Muscle layer of colon (tissue), 2 donors: ENCODE results near the gene EMSY.

Experiments
- H3K27ac ChIP-seq: one replicate; pipeline ENCODE4 v1.7.0; 2013; ENCODE audit warnings: low read depth, mild to moderate bottlenecking, low read length, moderate library complexity
- H3K27me3 ChIP-seq, 2 donors: one replicate each; pipeline ENCODE4 v1.7.0; 2013; ENCODE audit warnings: low read length in 2 of 2, mild to moderate bottlenecking in 2 of 2; ENCODE audit not compliant: insufficient read depth in 2 of 2, control insufficient read depth in 1 of 2
- H3K36me3 ChIP-seq: one replicate; pipeline ENCODE4 v1.7.0; 2013; ENCODE audit warnings: mild to moderate bottlenecking, low read length; ENCODE audit not compliant: insufficient read depth
- H3K4me1 ChIP-seq: one replicate; pipeline ENCODE4 v1.7.0; 2013; ENCODE audit warnings: mild to moderate bottlenecking, low read length; ENCODE audit not compliant: insufficient read depth
- H3K4me3 ChIP-seq, 2 donors: one replicate each; pipeline ENCODE4 v1.7.0; 2013; ENCODE audit warnings: low read length in 2 of 2, low read depth in 1 of 2, mild to moderate bottlenecking in 1 of 2, moderate library complexity in 1 of 2
- H3K9ac ChIP-seq: one replicate; pipeline ENCODE4 v1.7.0; 2013; ENCODE audit warnings: low read length
- H3K9me3 ChIP-seq: one replicate; pipeline ENCODE4 v1.7.0; 2013; ENCODE audit warnings: mild to moderate bottlenecking, low read length
- donor health status: abdominal sarcoma.
- donor health status: Adenocarcinoma of cecum.

Gene EMSY

DNA sequence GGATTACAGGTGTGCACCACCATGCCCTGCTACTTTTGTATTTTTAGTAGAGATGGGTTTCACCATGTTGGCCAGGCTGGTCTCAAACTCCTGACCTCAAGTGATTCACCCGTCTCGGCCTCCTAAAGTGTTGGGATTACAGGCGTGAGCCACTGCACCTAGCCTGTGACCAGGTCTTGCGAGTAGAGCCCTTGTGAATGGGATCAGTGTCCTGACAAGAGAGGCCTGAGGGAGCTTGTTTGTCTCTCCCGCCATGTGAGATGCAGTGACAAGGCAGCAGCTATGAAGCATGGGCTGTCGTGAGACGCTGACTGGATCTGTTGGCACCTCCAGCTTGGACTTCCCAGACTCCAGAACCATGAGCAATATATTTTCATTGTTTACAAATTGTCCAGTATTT, 156.5 kb downstream of the EMSY start:
- Histone ChIP-seq H3K36me3 (no peaks in the 10 kb centered on the region), H3K27ac (no peak overlapping the region), H3K9ac (no peak overlapping the region), H3K4me3 (no peak overlapping the region), H3K4me1 (peaks cover 47% of the 10 kb centered on the region), H3K27me3 (no peaks in the 10 kb centered on the region), H3K9me3 (no peaks in the 10 kb centered on the region)

DNA sequence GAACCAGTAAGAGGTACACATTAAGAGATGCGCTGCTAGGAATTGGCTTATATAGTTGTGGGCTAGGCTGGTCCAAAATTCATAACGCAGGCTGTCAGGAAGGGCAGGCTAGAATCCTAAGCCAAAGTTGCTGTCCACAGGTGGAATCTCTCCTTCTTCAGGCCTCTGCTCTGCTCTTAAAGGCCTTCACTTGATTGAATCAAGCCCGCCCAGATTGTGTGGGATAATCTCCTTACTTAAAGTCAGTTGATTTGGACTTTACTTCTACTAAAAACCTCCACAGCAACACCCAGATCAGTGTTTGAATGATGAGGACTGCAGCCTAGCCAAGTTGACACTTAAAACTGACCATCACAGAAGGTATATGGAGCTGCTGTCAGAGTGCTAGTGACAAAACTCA, 156.9 kb downstream of the EMSY start:
- peaks cover 47% of the 10 kb centered on the region for H3K4me1 ChIP-seq

DNA sequence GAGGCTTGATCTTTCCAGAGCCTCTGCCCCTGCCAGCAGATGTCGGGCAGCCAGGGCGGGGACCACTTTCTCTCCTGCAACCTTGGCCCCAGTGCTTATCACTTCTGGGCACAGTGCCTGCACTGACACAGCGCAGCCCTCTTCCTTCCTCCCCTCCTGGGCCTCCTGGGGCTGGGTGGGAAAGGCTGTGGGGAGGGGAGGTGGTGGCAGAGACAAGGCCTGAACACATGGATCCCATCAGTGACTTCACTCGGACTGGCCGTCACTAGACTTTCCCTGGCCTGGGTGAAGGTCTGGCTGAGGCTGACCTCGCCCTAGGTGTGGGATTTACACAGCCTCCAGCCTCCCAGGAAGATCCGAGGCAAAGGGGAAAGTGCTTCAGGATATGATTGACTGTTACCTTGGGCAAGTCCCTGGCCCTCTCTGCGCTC, 157.6 kb downstream of the EMSY start:
- H3K4me1 ChIP-seq, result peaks cover 47% of the 10 kb centered on the region
- H3K27ac ChIP-seq, result no peak overlapping the region

More for the DNA sequence above, 156.9 kb downstream of the EMSY start:
- no peaks in the 10 kb centered on the region for H3K9me3 ChIP-seq
- no peak overlapping the region for H3K27ac ChIP-seq
- H3K9ac ChIP-seq, result no peak overlapping the region
- no peaks in the 10 kb centered on the region for H3K36me3 ChIP-seq
- H3K27me3 ChIP-seq, result no peaks in the 10 kb centered on the region
- no peak overlapping the region for H3K4me3 ChIP-seq

More for the DNA sequence above, 157.6 kb downstream of the EMSY start:
- no peak overlapping the region for H3K9ac ChIP-seq
- no peaks in the 10 kb centered on the region for H3K36me3 ChIP-seq
- H3K9me3 ChIP-seq, result no peaks in the 10 kb centered on the region
- no peaks in the 10 kb centered on the region for H3K27me3 ChIP-seq
- H3K4me3 ChIP-seq, result no peak overlapping the region
